Measurements from ENCODE around the gene FCN1. TPM values are rescaled to one million over a fixed set of nuclear protein-coding genes. Genes with fewer than 3 reads are reported as not detected.

FCN1 gene
- total RNA-seq, 4 donors from 2014 or later = 0.41 to 13.8 TPM; not detected in 2

- Histone ChIP-seq H3K4me1 (peaks cover 0 to 5% (median 0%) of the 10 kb centered on the region in 4 donors), H3K4me3 (no peak overlapping the region), H3K27me3 (peaks cover 14% of the 10 kb centered on the region), H3K36me3 (no peaks in the 10 kb centered on the region), H3K9me3 (no peaks in the 10 kb centered on the region), H3K27ac (no peak overlapping the region)
- TF ChIP-seq, protein P1, sequence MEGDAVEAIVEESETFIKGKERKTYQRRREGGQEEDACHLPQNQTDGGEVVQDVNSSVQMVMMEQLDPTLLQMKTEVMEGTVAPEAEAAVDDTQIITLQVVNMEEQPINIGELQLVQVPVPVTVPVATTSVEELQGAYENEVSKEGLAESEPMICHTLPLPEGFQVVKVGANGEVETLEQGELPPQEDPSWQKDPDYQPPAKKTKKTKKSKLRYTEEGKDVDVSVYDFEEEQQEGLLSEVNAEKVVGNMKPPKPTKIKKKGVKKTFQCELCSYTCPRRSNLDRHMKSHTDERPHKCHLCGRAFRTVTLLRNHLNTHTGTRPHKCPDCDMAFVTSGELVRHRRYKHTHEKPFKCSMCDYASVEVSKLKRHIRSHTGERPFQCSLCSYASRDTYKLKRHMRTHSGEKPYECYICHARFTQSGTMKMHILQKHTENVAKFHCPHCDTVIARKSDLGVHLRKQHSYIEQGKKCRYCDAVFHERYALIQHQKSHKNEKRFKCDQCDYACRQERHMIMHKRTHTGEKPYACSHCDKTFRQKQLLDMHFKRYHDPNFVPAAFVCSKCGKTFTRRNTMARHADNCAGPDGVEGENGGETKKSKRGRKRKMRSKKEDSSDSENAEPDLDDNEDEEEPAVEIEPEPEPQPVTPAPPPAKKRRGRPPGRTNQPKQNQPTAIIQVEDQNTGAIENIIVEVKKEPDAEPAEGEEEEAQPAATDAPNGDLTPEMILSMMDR (IDR thresholded peaks at IDR 0.05) = no peak
- no peak for TF ChIP-seq EP300 (IDR thresholded peaks at IDR 0.05; ENCODE audit: low read depth)
- TF ChIP-seq POLR2AphosphoS5 (IDR thresholded peaks at IDR 0.05) = no peak
- no peak for TF ChIP-seq POLR2A (IDR thresholded peaks at IDR 0.05)
- intact Hi-C loops (cut with DNase I; ENCODE audit: low total_unique reads) = no loop called here
- in situ Hi-C loops (cut with MboI; ENCODE audit: low pct_ligation_motif_present in 1 of 4, low pct_unique_long_range_greater_than_20kb in 1 of 4, low sequenced_read_pairs in 3 of 4) = no loop called here
- no peak for DNase-seq
Observed at GRCh38 chr9:134946663-134947062, 29.0 kb upstream of the FCN1 start.

DNA sequence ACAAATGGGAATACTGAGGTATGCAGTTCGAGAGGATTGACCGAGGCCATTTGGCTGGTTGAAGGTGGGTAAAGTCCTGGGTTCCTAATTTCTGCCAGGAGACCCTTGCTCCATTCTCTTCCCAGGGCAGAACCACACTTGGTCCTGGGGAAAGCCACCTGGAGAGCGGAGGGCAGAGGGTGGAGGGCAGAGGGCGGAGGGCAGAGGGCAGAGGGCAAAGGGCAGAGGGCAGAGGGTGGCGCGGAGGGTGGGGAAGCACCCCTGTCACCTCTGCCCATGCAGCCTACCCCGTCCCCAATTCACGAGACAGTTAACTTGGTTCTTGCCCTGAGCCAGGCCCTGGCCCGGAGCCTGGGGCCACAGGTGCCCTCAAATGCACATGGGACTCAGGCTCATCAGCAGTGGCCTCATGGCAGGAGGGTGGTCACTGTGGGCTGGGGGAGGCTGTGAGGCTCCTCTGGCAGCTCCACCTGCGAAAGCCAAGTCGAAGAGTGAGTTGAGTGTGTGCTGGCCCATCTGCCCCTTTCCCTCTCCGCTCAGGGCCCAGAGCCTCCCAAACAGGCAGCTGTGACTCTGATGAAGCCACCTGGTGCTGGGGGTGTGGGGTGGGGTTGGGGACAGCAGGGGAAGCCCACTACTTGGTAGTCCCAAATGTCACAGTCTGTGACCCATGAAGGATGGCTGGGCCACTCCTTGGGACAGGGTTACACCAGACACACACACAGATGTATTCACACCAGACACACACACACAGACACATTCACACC, 28.0 kb upstream of the FCN1 start:
- DNase-seq = no peak
- Histone ChIP-seq H3K27me3 (peaks cover 17% of the 10 kb centered on the region), H3K4me1 (peaks cover 0 to 5% (median 0%) of the 10 kb centered on the region in 4 donors), H3K27ac (no peak overlapping the region), H3K4me3 (no peak overlapping the region), H3K9me3 (no peaks in the 10 kb centered on the region), H3K36me3 (no peaks in the 10 kb centered on the region)
- intact Hi-C loops (cut with DNase I; ENCODE audit: low total_unique reads) = no loop called here
- TF ChIP-seq, protein P1 (IDR thresholded peaks at IDR 0.05) = no peak
- TF ChIP-seq EP300 (IDR thresholded peaks at IDR 0.05; ENCODE audit: low read depth) = no peak
- TF ChIP-seq POLR2AphosphoS5 (IDR thresholded peaks at IDR 0.05) = no peak
- no peak for TF ChIP-seq POLR2A (IDR thresholded peaks at IDR 0.05)
- 54 to 86% methylated on average over 2 to 12 of the region's 12 CpGs for WGBS, 2 donors (ENCODE audit: low coverage in 1 of 2)
- in situ Hi-C loops (cut with MboI; ENCODE audit: low pct_ligation_motif_present in 1 of 4, low pct_unique_long_range_greater_than_20kb in 1 of 4, low sequenced_read_pairs in 3 of 4) = no loop called here

DNA sequence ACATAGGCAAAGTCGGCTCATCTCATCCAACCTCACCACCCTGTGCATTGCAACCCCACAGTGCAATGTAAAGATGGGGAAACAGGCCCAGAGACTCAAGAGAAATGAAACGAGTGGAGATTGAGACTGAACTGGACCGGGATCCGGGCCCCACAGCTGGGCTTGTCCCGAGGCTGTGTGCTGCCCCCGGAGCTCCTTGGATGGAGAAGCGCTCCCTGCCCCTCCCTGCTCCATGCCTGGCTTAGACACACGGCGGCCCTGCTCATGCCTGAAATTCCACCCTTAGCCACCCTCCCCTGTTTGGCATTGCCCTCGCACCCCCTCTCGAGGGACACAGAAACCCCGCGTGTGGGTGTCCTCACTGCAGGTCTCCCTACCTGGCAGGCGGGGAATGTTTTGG, 27.2 kb upstream of the FCN1 start:
- 67 to 100% methylated on average over 1 to 14 of the region's 14 CpGs for WGBS, 2 donors (ENCODE audit: low coverage in 1 of 2)
- Histone ChIP-seq H3K4me3 (no peak overlapping the region), H3K27me3 (peaks cover 23% of the 10 kb centered on the region), H3K36me3 (no peaks in the 10 kb centered on the region), H3K4me1 (peaks cover 0 to 5% (median 0%) of the 10 kb centered on the region in 4 donors), H3K27ac (no peak overlapping the region), H3K9me3 (no peaks in the 10 kb centered on the region)
- in situ Hi-C loops (cut with MboI; ENCODE audit: low pct_ligation_motif_present in 1 of 4, low pct_unique_long_range_greater_than_20kb in 1 of 4, low sequenced_read_pairs in 3 of 4) = no loop called here
- DNase-seq = no peak
- TF ChIP-seq EP300 (IDR thresholded peaks at IDR 0.05; ENCODE audit: low read depth) = no peak
- TF ChIP-seq, protein P1 (IDR thresholded peaks at IDR 0.05) = no peak
- no peak for TF ChIP-seq POLR2AphosphoS5 (IDR thresholded peaks at IDR 0.05)
- TF ChIP-seq POLR2A (IDR thresholded peaks at IDR 0.05) = no peak
- intact Hi-C loops (cut with DNase I; ENCODE audit: low total_unique reads) = no loop called here

DNA sequence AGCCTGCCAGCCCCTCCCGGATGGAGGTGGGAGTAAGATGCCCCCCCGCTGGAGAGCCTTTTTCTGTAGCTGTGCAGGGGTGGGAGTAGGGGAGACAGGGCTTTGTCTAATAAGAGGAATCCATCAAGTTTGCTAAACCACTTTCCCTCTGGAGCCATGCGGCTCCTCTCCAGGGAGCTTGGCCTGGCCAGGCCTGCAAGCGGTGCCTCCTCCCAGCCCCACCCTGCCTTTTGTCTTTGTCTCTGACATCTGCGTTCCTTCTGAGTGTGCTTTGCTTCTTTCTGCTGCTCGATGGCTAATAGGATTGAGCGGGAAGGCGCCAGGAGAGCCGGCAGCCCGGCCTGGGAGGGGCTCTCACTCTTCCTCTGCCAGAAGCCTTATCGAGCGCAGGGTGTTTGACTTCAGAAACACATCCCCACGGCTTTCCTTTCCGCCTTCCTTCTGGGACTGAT, 26.7 kb upstream of the FCN1 start:
- in situ Hi-C loops (cut with MboI; ENCODE audit: low pct_ligation_motif_present in 1 of 4, low pct_unique_long_range_greater_than_20kb in 1 of 4, low sequenced_read_pairs in 3 of 4) (no loop called here), intact Hi-C loops (cut with DNase I; ENCODE audit: low total_unique reads) (no loop called here)
- 20 to 49% methylated on average over 1 to 14 of the region's 14 CpGs for WGBS, 2 donors (ENCODE audit: low coverage in 1 of 2)
- peaks cover 0 to 5% (median 0%) of the 10 kb centered on the region in 4 donors for H3K4me1 ChIP-seq
- H3K36me3 ChIP-seq = no peaks in the 10 kb centered on the region
- H3K9me3 ChIP-seq = no peaks in the 10 kb centered on the region
- no peak overlapping the region for H3K4me3 ChIP-seq
- H3K27me3 ChIP-seq = peaks cover 23% of the 10 kb centered on the region
- no peak for DNase-seq
- no peak overlapping the region for H3K27ac ChIP-seq
- TF ChIP-seq EP300 (IDR thresholded peaks at IDR 0.05; ENCODE audit: low read depth) = no peak
- TF ChIP-seq, protein P1 (IDR thresholded peaks at IDR 0.05) = no peak
- TF ChIP-seq POLR2A (IDR thresholded peaks at IDR 0.05) = no peak
- TF ChIP-seq POLR2AphosphoS5 (IDR thresholded peaks at IDR 0.05) = no peak
